Kidney epithelial cell (primary cell): ENCODE results near the gene EMC6. TPM values are rescaled to one million over a fixed set of nuclear protein-coding genes. Genes with fewer than 3 reads are reported as not detected.

Experiments
- DNase-seq: peaks from one replicate; pipeline ENCODE4 v3.0.0-alpha.2; 2010; ENCODE audit warnings: low read depth
- H3K27me3 ChIP-seq: 2 replicates; pipeline ENCODE4 v1.6.0; 2011; ENCODE audit warnings: low read length; ENCODE audit not compliant: control insufficient read depth, insufficient read depth
- H3K36me3 ChIP-seq: 2 replicates; pipeline ENCODE4 v1.5.1; 2011; ENCODE audit warnings: low read length; ENCODE audit not compliant: control insufficient read depth, insufficient read depth
- H3K4me3 ChIP-seq: 2 replicates; pipeline ENCODE4 v1.5.1; 2011; ENCODE audit warnings: low read depth, mild to moderate bottlenecking, control low read depth, low read length
- total RNA-seq: library from RNA; depleted of rRNA; stranded (reverse); fragments of >200 nt; gene quantifications from 2 replicates; pipeline ENCODE4 v1.2.3, GENCODE V29; 2015
- TF ChIP-seq, protein P1 (sequence below): IDR thresholded peaks from 2 replicates; pipeline ENCODE4 v1.5.1; 2011; ENCODE audit warnings: mild to moderate bottlenecking, moderate library complexity, low read length, control low read depth, inconsistent platforms; ENCODE audit not compliant: insufficient read depth, poor library complexity, severe bottlenecking

Gene EMC6
- total RNA-seq, 1 donor from 2014 or later: 30.0 TPM

DNA sequence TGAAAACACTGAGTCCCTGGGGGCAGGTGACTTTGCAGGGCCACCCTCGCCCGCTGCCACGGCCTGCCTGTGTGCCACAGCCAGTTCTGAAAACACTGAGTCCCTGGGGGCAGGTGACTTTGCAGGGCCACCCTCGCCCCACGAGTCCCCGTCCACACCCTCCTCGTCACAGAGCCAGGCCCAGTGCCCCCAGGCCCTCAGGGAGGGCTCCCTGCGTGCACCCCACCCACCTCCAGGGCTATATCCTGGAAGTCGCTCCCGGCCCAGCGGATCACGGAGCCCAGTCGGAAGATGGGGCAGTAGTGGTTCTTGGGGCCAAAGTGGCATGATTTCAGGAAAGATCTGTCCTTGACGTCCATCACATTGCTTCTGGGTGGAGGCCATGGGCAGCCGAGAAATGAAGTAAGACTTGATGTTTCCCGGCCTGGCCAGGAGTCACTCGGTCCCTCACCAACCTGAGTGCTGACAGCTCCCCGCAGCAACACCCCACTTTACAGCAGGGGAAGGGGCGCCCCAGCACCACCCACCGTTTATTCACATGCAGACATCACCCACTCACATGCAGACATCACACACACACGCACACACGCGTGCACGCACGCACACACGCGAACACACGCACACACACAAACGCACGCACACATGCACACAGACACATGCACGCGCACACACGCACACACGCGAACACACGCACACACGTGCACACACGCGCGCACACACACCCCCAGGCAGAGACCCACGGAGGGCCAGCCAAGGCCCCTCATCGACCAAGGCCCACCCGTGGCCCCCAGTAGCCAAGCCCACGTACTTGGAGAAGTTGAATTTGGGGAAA, 20.9 kb downstream of the EMC6 start:
- TF ChIP-seq, protein P1, sequence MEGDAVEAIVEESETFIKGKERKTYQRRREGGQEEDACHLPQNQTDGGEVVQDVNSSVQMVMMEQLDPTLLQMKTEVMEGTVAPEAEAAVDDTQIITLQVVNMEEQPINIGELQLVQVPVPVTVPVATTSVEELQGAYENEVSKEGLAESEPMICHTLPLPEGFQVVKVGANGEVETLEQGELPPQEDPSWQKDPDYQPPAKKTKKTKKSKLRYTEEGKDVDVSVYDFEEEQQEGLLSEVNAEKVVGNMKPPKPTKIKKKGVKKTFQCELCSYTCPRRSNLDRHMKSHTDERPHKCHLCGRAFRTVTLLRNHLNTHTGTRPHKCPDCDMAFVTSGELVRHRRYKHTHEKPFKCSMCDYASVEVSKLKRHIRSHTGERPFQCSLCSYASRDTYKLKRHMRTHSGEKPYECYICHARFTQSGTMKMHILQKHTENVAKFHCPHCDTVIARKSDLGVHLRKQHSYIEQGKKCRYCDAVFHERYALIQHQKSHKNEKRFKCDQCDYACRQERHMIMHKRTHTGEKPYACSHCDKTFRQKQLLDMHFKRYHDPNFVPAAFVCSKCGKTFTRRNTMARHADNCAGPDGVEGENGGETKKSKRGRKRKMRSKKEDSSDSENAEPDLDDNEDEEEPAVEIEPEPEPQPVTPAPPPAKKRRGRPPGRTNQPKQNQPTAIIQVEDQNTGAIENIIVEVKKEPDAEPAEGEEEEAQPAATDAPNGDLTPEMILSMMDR: no peak
- no peaks in the 10 kb centered on the region for H3K36me3 ChIP-seq
- DNase-seq: no peak
- peaks cover 5% of the 10 kb centered on the region for H3K27me3 ChIP-seq
- no peak overlapping the region for H3K4me3 ChIP-seq

- no peaks in the 10 kb centered on the region for H3K36me3 ChIP-seq
- peaks cover 3% of the 10 kb centered on the region for H3K27me3 ChIP-seq
- H3K4me3 ChIP-seq: no peak overlapping the region
- TF ChIP-seq, protein P1: no peak
- DNase-seq: no peak
These were observed 21.6 kb downstream of the EMC6 start for GRCh38 chr17:3690094-3690715.

DNA sequence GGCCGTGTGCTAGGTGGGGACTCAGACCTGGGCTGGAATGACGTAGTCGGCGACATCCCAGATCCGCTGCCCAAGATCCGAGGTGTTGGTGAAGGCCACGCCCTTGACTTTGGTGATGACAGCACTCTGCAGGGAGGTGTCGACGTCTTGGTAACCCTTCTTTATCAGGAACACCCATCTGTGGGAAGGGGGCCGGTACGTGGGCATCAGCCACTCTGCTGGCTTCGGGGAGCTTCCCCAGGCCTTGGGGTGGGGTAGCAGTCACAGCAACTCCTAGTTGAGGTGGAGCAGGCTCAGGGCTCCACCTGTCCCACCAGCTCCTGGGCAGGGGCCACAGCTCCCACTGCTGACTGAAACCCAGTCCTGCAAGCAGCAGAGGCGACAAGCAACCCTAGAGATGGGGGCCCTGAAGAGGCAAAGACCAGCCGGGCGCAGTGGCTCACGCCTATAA, 23.0 kb downstream of the EMC6 start:
- Histone ChIP-seq H3K27me3 (peaks cover 1% of the 10 kb centered on the region), H3K36me3 (no peaks in the 10 kb centered on the region), H3K4me3 (no peak overlapping the region)
- TF ChIP-seq, protein P1: no peak
- no peak for DNase-seq

DNA sequence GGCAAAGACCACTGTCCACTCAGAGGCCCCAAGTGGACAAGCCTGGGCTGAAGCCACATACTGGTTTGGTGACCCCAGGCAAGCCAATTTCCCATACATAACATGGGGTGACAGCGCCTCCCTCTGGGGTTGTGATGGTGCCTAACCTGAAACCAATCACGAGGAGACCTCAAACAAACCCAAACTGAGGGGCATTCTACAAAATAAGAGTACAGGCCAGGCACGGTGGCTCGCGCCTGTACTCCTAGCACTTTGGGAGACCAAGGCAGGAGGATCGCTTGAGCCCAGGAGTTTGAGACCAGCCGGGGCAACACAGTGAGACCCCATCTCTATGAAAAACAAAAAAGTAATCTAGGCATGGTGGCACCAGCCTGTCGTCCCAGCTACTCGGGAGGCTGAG, 23.7 kb downstream of the EMC6 start:
- H3K4me3 ChIP-seq: no peak overlapping the region
- peaks cover 3% of the 10 kb centered on the region for H3K27me3 ChIP-seq
- no peaks in the 10 kb centered on the region for H3K36me3 ChIP-seq
- no peak for DNase-seq
- TF ChIP-seq, protein P1: no peak

DNA sequence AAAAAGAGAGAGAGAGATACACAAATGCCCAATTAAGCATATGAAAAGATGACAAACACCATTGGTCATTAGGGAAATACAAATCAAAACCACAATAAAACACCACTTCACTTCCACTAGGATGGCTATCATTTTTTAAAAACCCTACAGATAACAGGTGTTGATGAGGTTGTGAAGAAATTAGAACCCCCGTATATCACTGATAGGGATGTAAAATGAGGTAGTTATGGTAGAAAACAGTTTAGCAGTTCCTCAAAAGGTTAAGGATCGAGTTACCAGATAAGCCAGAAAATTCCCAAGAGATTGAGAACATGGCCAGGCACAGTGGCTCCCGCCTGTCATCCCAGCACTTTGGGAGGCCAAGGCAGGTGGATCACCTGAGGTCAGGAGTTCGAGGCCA, 24.5 kb downstream of the EMC6 start:
- Histone ChIP-seq H3K36me3 (no peaks in the 10 kb centered on the region), H3K4me3 (no peak overlapping the region), H3K27me3 (peaks cover 3% of the 10 kb centered on the region)
- TF ChIP-seq, protein P1: no peak
- DNase-seq: no peak
